Activated CD4-positive, alpha-beta T cell treated with anti-CD3 and anti-CD28 coated beads, Interleukin-2, amount 50 U/mL, for 4 hours (primary cell): Measurements from ENCODE around the gene MMP24.
A peak's percentile ranks its signal among the peaks of the same experiment; 100 is the strongest.

Experiments
- DNase-seq, 2 experiments: peaks; one replicate each; pipeline ENCODE4 v3.0.0-alpha.2; 2020

The MMP24 gene

GRCh38 chr20:35280523-35280922 is 54.0 kb downstream of the MMP24 start:
- DNase-seq: no peak

- DNase-seq: no peak
Observed at GRCh38 chr20:35281506-35282101, 55.1 kb downstream of the MMP24 start.

DNA sequence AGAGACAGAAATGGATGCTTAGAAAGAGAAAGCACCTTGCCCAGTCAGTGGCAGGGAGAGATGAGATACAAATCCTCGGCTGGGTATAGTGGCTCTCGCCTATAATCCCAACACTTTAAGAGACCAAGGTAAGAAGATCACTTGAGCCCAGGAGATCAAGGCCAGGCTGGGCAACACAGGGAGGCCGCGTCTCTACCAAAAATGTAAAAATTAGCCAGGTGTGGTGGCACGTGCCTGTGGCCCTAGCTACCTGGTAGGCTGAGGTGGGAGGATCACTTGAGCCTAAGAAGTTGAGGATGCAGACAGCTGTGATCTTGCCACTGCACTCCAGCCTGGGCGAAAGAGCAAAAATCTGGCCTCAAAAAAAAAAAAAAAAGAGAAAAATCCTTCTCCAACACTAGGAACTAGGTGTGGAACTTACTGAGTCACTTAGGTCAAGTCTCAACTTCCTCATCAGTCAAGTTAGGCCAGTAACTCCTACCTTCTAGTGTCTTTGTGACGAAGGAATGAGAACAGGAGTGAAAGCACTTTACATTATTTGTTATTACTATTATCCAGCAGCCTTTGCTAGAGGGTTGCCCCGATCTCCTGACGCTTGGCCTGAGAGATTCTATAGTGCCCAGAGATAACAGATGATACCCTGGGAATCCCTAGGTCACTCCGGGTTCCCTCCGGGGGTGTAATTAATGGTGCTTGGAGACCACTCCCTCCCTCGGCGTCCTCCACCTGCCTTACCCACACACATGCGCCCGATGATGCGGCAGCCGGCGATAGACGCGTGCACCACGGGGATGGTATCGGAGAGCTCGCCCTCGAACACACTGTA is 57.2 kb downstream of the MMP24 start:
- DNase-seq: no peak

DNA sequence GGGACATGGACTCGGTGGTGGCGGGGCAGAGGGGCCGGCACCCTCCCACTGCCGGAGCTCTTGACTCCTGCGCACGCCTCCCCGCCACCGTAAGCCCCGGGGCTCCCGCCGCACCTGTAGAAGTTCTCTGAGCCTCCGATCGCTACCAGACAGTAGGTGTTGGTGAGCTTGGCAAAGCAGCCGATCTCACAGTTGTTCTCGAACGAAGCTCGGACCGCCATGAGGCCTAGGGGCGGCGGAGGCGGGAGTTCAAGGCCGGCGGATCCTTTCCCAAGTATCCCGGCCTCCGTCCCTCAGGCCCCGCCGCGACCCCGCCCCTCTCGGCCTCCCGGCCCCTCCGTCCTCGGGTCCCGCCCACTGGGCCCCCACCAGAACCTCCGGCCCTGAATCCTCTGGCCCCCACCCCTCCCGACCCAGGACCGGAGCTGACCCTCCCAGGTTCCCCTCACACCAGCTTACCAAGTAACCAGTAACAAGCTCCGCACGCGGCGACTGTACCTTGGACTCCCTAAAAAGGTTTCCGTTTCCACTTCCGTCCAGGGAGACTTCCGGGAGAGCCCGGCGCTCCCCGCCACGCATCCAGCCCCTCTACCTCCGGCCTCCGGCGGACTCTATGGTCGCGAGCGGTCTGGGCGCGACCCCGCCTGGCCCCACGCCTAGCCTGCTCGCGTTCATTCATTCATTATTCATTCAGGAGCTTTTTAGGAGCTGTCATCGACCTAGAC is 57.9 kb downstream of the MMP24 start, which contains the start of gene EIF6:
EIF6 (minus strand) TSS at position 506 of the 725 bp plus-strand sequence; CDS start at position 221, 285 bp downstream.
- DNase-seq: peak; percentile 54 to 58

DNA sequence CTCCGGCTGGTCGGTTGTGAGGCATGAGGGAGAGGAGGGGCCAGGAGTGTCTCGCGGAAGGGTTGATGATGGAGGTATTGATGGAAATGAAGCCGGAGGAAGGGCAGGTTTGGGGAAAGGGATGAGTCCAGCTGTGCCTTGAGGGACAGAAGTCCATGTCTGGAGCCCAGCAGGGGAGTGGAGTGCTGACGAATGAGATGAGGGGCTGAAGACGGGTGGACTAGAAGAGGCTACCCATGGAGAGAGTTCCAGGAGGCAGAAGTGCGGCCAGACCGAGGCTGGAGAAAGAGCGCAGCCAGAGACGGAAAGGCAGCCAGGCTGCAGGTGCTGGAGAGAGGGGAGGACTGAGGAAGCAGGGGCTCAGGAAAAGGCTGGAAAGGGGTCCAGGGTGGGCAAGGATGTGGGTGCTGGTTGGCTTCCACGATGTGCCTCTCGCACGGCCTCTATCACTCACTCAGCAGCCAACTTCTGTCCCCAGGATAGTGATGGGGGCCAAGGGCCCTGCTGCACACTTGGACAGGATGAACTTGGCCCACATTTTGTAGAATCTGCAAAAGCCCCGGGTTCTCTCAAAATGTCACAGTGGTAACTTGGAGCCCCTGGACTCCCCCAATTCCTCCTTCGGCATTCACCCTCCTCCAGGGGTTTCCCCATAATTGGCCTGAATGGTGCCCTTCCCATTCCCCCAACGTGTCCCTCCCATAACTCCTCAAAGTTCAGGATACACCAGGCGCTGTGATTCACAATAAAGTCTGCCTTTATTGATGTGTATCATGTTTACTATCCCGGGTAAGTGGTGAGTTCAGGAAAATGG is 58.7 kb downstream of the MMP24 start:
- no peak for DNase-seq

DNA sequence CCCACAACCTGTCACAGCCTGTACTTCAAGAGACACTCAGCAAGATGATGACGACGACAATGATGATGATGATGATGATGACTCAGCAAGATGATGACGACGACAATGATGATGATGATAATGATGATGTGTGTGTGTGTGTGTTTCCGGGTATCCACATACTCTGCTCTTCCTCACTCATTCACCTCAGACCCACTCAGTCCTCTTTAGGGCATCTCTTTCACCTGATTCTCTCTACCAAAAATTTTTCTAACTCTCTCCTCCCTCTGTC is 59.3 kb downstream of the MMP24 start:
- no peak for DNase-seq

DNA sequence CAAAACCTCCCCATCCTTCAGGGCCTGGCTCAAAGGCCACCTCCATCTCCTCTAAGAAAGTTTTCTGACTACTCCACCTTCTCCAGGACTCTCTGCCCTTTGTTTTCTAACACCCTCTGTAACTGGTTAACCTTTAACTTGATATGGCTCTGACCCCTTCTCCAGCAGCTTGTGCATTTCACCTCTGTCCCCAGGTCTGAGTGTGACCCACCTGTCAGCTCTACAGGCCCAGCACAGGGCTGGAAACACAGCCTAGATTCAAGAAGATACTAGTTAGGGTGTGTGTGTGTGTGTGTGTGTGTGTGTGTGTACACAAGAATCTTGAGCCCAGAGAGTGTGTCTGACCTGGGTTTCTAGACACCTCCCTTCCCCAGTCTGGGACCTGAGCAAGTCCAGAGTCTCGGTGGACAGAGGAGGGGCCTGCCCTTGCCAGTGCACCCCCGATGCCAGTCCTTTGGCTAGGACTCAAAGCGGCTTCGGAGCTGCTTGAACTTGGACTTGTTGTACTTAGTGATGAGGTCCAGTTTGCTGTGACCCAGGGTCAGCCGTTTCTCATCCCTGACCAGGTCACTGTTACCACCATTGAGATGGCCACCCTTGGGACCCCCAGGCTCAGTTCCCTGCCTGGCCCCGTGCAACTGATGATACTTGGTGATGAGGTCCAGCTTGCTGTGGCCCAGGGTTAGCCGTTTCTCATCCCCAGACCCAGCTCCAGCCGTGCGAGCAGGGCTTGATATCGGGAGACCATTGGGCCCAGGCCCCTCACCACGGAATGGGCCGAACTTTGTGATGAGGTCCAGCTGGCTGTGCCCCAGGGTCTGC is 59.8 kb downstream of the MMP24 start:
- DNase-seq: no peak

DNA sequence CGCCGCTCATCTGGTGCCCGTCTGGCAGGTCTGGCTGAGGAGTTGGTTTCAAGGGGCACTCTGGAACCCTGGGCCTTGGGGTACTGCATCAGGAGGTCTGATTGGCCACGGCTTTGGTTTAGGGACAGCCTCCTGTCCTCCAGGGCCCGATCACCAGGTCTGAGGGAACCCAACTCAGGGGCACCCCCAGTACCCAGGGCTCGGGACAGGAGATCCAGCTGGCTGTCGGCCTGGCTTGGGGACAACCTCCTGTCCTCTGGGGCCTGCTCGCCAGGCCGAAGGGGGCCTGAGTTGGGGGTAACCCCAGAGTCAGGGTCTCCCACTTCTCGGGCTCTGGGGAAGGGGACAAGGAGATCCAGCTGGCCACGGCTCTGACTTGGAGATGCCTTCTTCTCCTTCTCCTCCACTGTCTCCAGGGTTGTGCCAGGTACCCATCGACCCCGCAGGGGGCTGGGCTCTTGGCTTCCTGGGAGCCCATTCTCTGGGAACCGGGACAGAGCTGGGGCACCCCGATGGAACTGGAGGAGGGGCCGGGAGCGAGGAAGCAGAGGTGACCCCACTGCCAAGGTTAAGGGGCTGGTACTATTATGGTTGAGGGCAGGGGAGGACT is 60.5 kb downstream of the MMP24 start:
- no peak for DNase-seq

- no peak for DNase-seq
Observed at GRCh38 chr20:35287509-35288324, 61.2 kb downstream of the MMP24 start.

- DNase-seq: no peak
Observed at GRCh38 chr20:35288325-35289060, 62.0 kb downstream of the MMP24 start.

GRCh38 chr20:35290186-35290886 is 63.8 kb downstream of the MMP24 start:
- no peak for DNase-seq

DNA sequence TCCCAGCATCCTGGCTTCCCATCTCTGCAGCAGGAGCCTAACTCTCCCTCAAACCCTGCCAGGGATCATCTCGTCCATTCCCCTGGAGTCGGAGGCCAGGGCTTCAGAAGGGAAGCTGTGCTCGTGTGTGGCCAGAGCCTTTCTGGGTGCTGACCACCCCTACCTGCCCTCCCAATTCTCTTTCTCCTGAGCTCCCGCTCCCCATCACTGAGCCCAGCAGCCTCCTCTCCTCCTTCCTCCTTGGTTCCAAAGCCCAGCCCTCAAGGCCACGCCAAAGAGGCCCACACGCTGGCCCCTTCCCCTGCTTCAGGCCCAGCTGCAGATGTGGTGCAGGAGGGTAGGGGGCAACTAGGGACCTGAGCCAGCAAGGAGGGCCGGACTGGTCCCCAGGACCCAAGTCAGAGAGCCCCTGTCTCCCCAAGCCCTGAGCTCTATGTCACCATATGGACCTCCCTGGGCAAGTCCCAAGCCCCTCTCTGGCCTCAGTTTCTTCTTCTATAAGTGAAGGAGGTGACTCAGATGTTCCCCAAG is 64.5 kb downstream of the MMP24 start:
- no peak for DNase-seq

- DNase-seq: no peak
Observed at GRCh38 chr20:35291654-35292503, 65.4 kb downstream of the MMP24 start, which contains the start of gene FAM83C. TSS of gene FAM83C (minus strand) at chr20:35292425. CDS start at chr20:35292304, 121 bp downstream.

DNA sequence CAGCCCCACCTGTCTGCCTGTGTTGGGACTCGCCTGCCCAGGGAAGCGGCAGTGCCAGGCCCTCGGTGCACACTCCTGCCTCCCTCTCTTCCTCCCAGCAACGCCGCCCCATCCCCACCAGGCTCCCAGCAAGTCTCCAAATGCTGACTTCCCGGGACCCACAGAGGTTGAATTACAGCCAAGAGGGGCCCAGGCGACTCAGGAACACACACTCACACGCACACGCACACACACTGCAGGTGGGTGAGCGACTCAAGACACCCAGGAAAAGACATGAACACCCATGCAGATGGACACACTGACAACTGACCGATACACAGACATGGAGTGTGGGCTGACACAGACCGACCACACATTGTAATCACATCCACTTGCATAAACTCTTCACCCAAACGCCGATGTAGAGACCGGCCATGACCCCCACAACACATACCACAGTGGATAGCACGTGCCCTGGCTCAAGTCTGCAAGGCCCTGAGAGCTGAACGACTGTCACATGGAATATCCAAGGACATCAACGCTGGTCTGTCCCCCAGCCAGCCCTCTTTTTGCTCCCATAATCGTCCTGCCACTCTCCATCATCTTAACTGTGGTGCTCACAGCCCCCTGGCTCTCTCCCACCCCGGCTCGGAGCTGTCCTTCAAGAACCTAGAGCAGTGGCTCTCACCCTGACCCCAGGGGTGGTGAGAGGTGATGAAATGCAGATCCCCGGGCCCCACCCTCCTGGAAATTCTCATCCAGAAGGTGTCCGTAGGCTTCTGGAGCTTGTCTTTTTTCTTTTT is 66.2 kb downstream of the MMP24 start:
- no peak for DNase-seq

- no peak for DNase-seq
Observed at GRCh38 chr20:35293303-35294292, 67.1 kb downstream of the MMP24 start.

DNA sequence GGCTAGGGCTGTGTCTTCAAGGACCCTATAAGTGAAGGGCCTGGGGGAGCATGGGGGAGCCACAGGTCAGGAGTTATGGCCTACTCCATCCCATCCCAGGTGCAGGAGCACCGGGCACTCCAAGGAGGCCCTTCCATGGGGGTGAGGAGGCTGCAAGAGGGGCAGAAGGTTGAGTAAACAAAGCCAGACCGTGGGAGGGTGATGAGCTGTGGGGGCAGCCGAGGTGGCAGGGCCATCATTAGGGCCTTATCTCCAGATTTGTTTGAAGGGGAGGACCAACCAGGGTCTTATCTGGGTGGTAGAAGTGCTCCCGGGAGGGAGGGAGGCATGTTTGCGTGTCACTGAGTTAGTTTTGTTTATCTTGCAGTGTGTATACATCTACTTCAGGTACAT is 67.8 kb downstream of the MMP24 start:
- no peak for DNase-seq
